Neural cell (in vitro differentiated cells): ENCODE results near the gene NKX2-3. TPM values are rescaled to one million over a fixed set of nuclear protein-coding genes. Genes with fewer than 3 reads are reported as not detected.

Experiments used
- H2AFZ ChIP-seq: fragments of 200-600, 300-800 bp; sonication (generic), shearing (Covaris generic); 2 replicates; pipeline ENCODE4 v1.6.0; 2014; ENCODE audit warnings: low read depth, mild to moderate bottlenecking, antibody characterized with exemption, low read length, moderate library complexity
- H3F3A ChIP-seq: fragments of 200-600 bp; shearing (Covaris generic); 2 replicates; pipeline ENCODE4 v1.6.1; 2016; ENCODE audit warnings: mild to moderate bottlenecking, moderate library complexity, mixed read lengths, antibody characterized with exemption, low read length; ENCODE audit not compliant: insufficient read depth, poor library complexity, severe bottlenecking
- H3K27ac ChIP-seq: fragments of 200-600, 300-800 bp; sonication (generic), shearing (Covaris generic); 2 replicates; pipeline ENCODE4 v1.5.1; 2014; ENCODE audit warnings: mild to moderate bottlenecking, low read length, moderate library complexity
- H3K27me3 ChIP-seq: fragments of 300-800, 200-600 bp; sonication (generic), shearing (Covaris generic); 2 replicates; pipeline ENCODE4 v1.6.0; 2014; ENCODE audit warnings: mild to moderate bottlenecking, low read depth, low read length, moderate library complexity; ENCODE audit not compliant: insufficient read depth
- H3K36me3 ChIP-seq: fragments of 300-800, 200-600 bp; sonication (generic), shearing (Covaris generic); 2 replicates; pipeline ENCODE4 v1.5.1; 2014; ENCODE audit warnings: mild to moderate bottlenecking, antibody characterized with exemption, low read length, moderate library complexity; ENCODE audit not compliant: insufficient read depth
- H3K4me2 ChIP-seq: fragments of 300-800, 200-600 bp; sonication (generic), shearing (Covaris generic); 2 replicates; pipeline ENCODE4 v1.6.0; 2014; ENCODE audit warnings: mild to moderate bottlenecking, low read length
- H3K4me3 ChIP-seq: fragments of 300-800, 200-600 bp; sonication (generic), shearing (Covaris generic); 2 replicates; pipeline ENCODE4 v1.5.1; 2014; ENCODE audit warnings: mild to moderate bottlenecking, low read length, moderate library complexity
- H3K79me2 ChIP-seq: fragments of 200-600 bp; shearing (Covaris generic); replicated peaks from 2 replicates; pipeline ENCODE4 v1.6.0; 2014; ENCODE audit warnings: mild to moderate bottlenecking, low read length, moderate library complexity; ENCODE audit not compliant: insufficient read depth
- H3K9ac ChIP-seq: fragments of 300-800, 200-600 bp; sonication (generic), shearing (Covaris generic); 2 replicates; pipeline ENCODE4 v1.6.1; 2016; ENCODE audit warnings: mild to moderate bottlenecking, low read length, mixed read lengths
- H3K9me2 ChIP-seq: fragments of 200-600 bp; shearing (Covaris generic); 2 replicates; pipeline ENCODE4 v1.6.1; 2016; ENCODE audit warnings: mild to moderate bottlenecking, low read length, mixed read lengths; ENCODE audit not compliant: insufficient read depth
- H3K9me3 ChIP-seq: fragments of 200-600, 300-800 bp; sonication (generic), shearing (Covaris generic); 2 replicates; pipeline ENCODE4 v1.6.1; 2016; ENCODE audit warnings: mild to moderate bottlenecking, mixed run types, low read length, moderate library complexity, mixed read lengths
- H4K20me1 ChIP-seq: fragments of 200-600 bp; shearing (Covaris generic); 2 replicates; pipeline ENCODE4 v1.6.1; 2016; ENCODE audit warnings: mild to moderate bottlenecking, mixed run types; ENCODE audit not compliant: insufficient read depth
- CTCF ChIP-seq: fragments of 450-650 bp; IDR thresholded peaks from 2 replicates; pipeline ENCODE4 v1.5.1; 2014; ENCODE audit warnings: antibody characterized with exemption, mild to moderate bottlenecking, moderate library complexity; ENCODE audit not compliant: poor library complexity, severe bottlenecking
- EP300 ChIP-seq: fragments of 450-650 bp; conservative IDR thresholded peaks from 2 replicates; pipeline ENCODE4 v1.6.1; 2014; ENCODE audit warnings: antibody characterized with exemption, mild to moderate bottlenecking, moderate library complexity; ENCODE audit not compliant: poor library complexity, severe bottlenecking
- EZH2 ChIP-seq: fragments of 200-600, 300-800 bp; shearing (Covaris generic), sonication (generic); IDR thresholded peaks from 2 replicates; pipeline ENCODE4 v1.6.1; 2014; ENCODE audit warnings: antibody characterized with exemption, low read length, borderline replicate concordance, mild to moderate bottlenecking; ENCODE audit not compliant: insufficient read depth, poor library complexity, severe bottlenecking
- MXI1 ChIP-seq: fragments of 450-650 bp; conservative IDR thresholded peaks from 2 replicates; pipeline ENCODE4 v1.6.1; 2014; ENCODE audit warnings: antibody characterized with exemption, mild to moderate bottlenecking; ENCODE audit not compliant: poor library complexity, severe bottlenecking
- POLR2AphosphoS5 ChIP-seq: IDR thresholded peaks from 2 replicates; pipeline ENCODE4 v1.6.1; 2012
- RAD21 ChIP-seq: fragments of 450-650 bp; conservative IDR thresholded peaks from 2 replicates; pipeline ENCODE4 v1.6.1; 2014; ENCODE audit warnings: antibody characterized with exemption, mild to moderate bottlenecking, moderate library complexity
- REST ChIP-seq: IDR thresholded peaks from 2 replicates; pipeline ENCODE4 v1.6.1; 2012; ENCODE audit warnings: borderline replicate concordance
- SMC3 ChIP-seq: fragments of 450-650 bp; conservative IDR thresholded peaks from 2 replicates; pipeline ENCODE4 v1.6.1; 2014; ENCODE audit warnings: antibody characterized with exemption, mild to moderate bottlenecking, moderate library complexity; ENCODE audit not compliant: poor library complexity
- TAF1 ChIP-seq: IDR thresholded peaks from 2 replicates; pipeline ENCODE4 v1.6.1; 2012; ENCODE audit warnings: low read depth
- polyA plus RNA-seq: library from polyadenylated mRNA; depleted of rRNA; stranded (reverse); fragments of >200 nt; gene quantifications from 2 replicates; pipeline ENCODE4 v1.2.3, GENCODE V29; 2014

Gene NKX2-3
- polyA plus RNA-seq, 1 donor from 2014 or later, result not detected

- TF ChIP-seq TAF1 (no peak), RAD21 (no peak), MXI1 (no peak), SMC3 (no peak), EP300 (no peak), EZH2 (no peak), REST (no peak), POLR2AphosphoS5 (no peak), CTCF (no peak)
- Histone ChIP-seq H4K20me1 (no peaks in the 10 kb centered on the region), H2AFZ (no peak overlapping the region), H3K27ac (no peak overlapping the region), H3K4me3 (no peak overlapping the region), H3K36me3 (no peaks in the 10 kb centered on the region), H3K79me2 (no peaks in the 10 kb centered on the region), H3K27me3 (no peaks in the 10 kb centered on the region), H3K4me2 (no peak overlapping the region), H3F3A (no peaks in the 10 kb centered on the region), H3K9ac (no peak overlapping the region), H3K9me3 (no peaks in the 10 kb centered on the region), H3K9me2 (no peaks in the 10 kb centered on the region)
Measured at GRCh38 chr10:99573790-99574189, 41.0 kb downstream of the NKX2-3 start.

GRCh38 chr10:99579971-99580370, 47.2 kb downstream of the NKX2-3 start:
- Histone ChIP-seq H3K4me2 (no peak overlapping the region), H3K79me2 (no peaks in the 10 kb centered on the region), H3F3A (no peaks in the 10 kb centered on the region), H3K9me3 (no peaks in the 10 kb centered on the region), H3K27ac (no peak overlapping the region), H2AFZ (no peak overlapping the region), H3K9ac (no peak overlapping the region), H3K36me3 (no peaks in the 10 kb centered on the region), H3K4me3 (no peak overlapping the region), H4K20me1 (no peaks in the 10 kb centered on the region), H3K9me2 (no peaks in the 10 kb centered on the region), H3K27me3 (no peaks in the 10 kb centered on the region)
- TF ChIP-seq TAF1 (no peak), REST (no peak), SMC3 (no peak), CTCF (no peak), EP300 (no peak), MXI1 (no peak), RAD21 (no peak), POLR2AphosphoS5 (no peak), EZH2 (no peak)
